ENCODE data around the gene PRSS21. TPM values are rescaled to one million over a fixed set of nuclear protein-coding genes. Genes with fewer than 3 reads are reported as not detected.

PRSS21 gene
- total and polyA plus RNA-seq, 2 donors from 2014 or later, result 0.54 TPM; not detected in 1

DNA sequence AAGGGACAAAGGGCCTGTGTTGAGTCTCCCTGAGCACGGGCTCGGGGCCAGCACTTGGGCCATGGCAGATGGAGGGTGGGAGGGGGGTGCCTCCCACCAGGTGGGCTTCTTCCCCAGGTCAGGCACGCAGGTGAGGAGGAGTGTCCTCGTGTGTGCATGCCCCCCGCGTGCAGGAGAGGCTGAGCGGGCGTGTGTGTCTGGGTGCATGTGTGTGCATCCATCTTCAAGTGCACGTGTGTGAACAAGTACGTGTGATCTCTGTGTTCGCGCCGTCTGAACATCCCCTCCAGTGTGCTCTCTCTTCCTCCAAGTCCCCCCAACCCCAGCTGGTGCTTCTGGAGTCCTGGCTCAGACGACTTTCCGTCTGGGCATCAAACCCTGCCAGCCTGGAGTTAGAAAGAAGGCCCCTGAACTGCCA is 10.3 kb downstream of the PRSS21 start:
- Histone ChIP-seq H3K9ac (ENCODE audit: low read length in 3 of 3) (no peak overlapping the region), H3K36me3 (ENCODE audit: control insufficient read depth in 2 of 3, insufficient read depth in 3 of 3, low read length in 3 of 3) (no peaks in the 10 kb centered on the region), H3K27ac (ENCODE audit: low read depth in 2 of 2, low read length in 2 of 2) (no peak overlapping the region), H3K27me3 (ENCODE audit: control insufficient read depth, insufficient read depth, low read length) (no peaks in the 10 kb centered on the region), H3K4me3 (ENCODE audit: low read length in 3 of 3) (no peak overlapping the region), H3K4me1 (ENCODE audit: control insufficient read depth in 2 of 3, insufficient read depth in 2 of 3, low read depth in 1 of 3, low read length in 3 of 3) (no peaks in the 10 kb centered on the region), H3K9me3 (ENCODE audit: control insufficient read depth in 2 of 3, insufficient read depth in 1 of 3, low read length in 3 of 3) (no peaks in the 10 kb centered on the region)
- intact Hi-C loops (cut with DNase I), result no loop called here
- no peak for TF ChIP-seq CTCF (IDR thresholded peaks at IDR 0.05; ENCODE audit: borderline replicate concordance, extremely low read depth, insufficient read depth)
- FAIRE-seq, result no peak
- no peak for DNase-seq

DNA sequence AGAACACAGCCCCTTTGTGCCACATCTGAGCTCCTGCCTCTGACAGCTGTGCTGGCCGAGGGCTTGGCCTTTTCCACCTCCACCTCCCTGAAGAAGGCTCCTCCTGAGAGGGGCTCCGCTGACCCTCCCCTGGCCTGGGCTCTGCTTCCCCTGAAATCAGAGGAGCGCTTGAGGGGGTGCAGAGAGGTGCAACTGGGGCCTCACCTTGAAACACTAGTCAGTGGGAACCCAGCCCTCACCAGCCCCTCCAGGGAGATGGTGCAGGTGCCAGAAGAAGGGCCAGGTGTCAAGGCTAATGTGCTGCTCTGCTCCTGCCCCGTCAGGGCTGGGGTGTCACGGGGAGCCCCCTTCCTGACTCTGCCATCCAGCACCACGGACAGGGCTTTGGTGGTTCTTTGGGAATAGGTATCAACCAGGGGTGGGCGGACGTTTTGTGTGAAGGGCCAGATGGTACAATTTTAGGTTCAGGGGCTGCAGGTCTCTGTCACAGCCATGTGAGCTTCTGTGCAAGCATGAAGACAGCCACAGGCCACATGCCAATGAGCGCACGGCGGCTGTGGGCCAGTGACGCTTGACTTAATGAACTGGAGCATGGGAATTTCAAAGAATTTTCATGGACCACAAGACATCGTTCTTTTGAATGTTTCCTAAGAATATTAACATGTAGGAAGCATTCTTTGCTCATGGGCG is 10.9 kb downstream of the PRSS21 start:
- Histone ChIP-seq H3K9ac (ENCODE audit: low read length in 3 of 3) (no peak overlapping the region), H3K27ac (ENCODE audit: low read depth in 2 of 2, low read length in 2 of 2) (no peak overlapping the region), H3K9me3 (ENCODE audit: control insufficient read depth in 2 of 3, insufficient read depth in 1 of 3, low read length in 3 of 3) (no peaks in the 10 kb centered on the region), H3K27me3 (ENCODE audit: control insufficient read depth, insufficient read depth, low read length) (no peaks in the 10 kb centered on the region), H3K36me3 (ENCODE audit: control insufficient read depth in 2 of 3, insufficient read depth in 3 of 3, low read length in 3 of 3) (no peaks in the 10 kb centered on the region), H3K4me1 (ENCODE audit: control insufficient read depth in 2 of 3, insufficient read depth in 2 of 3, low read depth in 1 of 3, low read length in 3 of 3) (no peaks in the 10 kb centered on the region), H3K4me3 (ENCODE audit: low read length in 3 of 3) (no peak overlapping the region)
- FAIRE-seq (no peak), DNase-seq (peak in 2 of 5 donors; percentile 6 to 13)
- TF ChIP-seq CTCF (IDR thresholded peaks at IDR 0.05; ENCODE audit: borderline replicate concordance, extremely low read depth, insufficient read depth), result no peak
- intact Hi-C loops (cut with DNase I), result no loop called here

DNA sequence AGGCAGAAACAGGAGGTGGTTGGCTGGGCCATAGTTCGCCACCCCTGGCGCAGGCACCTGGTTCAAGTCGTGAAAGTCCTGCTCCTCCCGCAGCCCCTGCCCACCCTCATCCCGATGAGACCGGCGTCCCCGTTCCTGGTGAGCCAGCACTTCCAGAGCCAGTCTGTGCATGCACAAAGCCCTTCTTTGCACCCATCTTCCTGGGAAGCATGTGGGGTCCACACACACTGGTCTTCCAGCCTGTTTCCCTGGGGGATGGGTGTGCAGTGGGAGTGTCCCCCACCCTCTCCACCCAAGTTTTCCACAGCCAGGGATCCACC is 11.4 kb downstream of the PRSS21 start:
- Histone ChIP-seq H3K9me3 (ENCODE audit: control insufficient read depth in 2 of 3, insufficient read depth in 1 of 3, low read length in 3 of 3) (no peaks in the 10 kb centered on the region), H3K36me3 (ENCODE audit: control insufficient read depth in 2 of 3, insufficient read depth in 3 of 3, low read length in 3 of 3) (no peaks in the 10 kb centered on the region), H3K4me1 (ENCODE audit: control insufficient read depth in 2 of 3, insufficient read depth in 2 of 3, low read depth in 1 of 3, low read length in 3 of 3) (no peaks in the 10 kb centered on the region), H3K27ac (ENCODE audit: low read depth in 2 of 2, low read length in 2 of 2) (no peak overlapping the region), H3K4me3 (ENCODE audit: low read length in 3 of 3) (no peak overlapping the region), H3K9ac (ENCODE audit: low read length in 3 of 3) (no peak overlapping the region), H3K27me3 (ENCODE audit: control insufficient read depth, insufficient read depth, low read length) (no peaks in the 10 kb centered on the region)
- FAIRE-seq, result no peak
- DNase-seq, result no peak
- intact Hi-C loops (cut with DNase I), result no loop called here
- no peak for TF ChIP-seq CTCF (IDR thresholded peaks at IDR 0.05; ENCODE audit: borderline replicate concordance, extremely low read depth, insufficient read depth)

All from kidney (tissue), 14 donors.